Neutrophil (primary cell): Measurements from ENCODE around the gene SPANXN4.

Source experiments
- H3K27ac ChIP-seq: fragments of 200-600 bp; sonication (generic); 2 replicates; pipeline ENCODE4 v1.5.1; 2016; ENCODE audit warnings: mild to moderate bottlenecking, moderate library complexity
- H3K27me3 ChIP-seq: fragments of 200-600 bp; sonication (generic); 2 replicates; pipeline ENCODE4 v1.6.0; 2016; ENCODE audit warnings: mild to moderate bottlenecking
- H3K36me3 ChIP-seq: fragments of 200-600 bp; sonication (generic); 2 replicates; pipeline ENCODE4 v1.5.1; 2017
- H3K4me1 ChIP-seq, 2 experiments: fragments of 200-600 bp in 1 of 2; sonication (generic) in 1 of 2; 1 replicate in 1 of 2; 2 replicates in 1 of 2; pipeline versions ENCODE4 v1.5.1 to v1.6.1; 2013 to 2016; ENCODE audit warnings: low read depth in 1 of 2, low read length in 1 of 2, mild to moderate bottlenecking in 1 of 2, moderate library complexity in 1 of 2; ENCODE audit not compliant: control insufficient read depth in 1 of 2, insufficient read depth in 1 of 2
- H3K4me3 ChIP-seq, 2 experiments: fragments of 200-600 bp in 1 of 2; sonication (generic) in 1 of 2; 1 replicate in 1 of 2; 2 replicates in 1 of 2; pipeline ENCODE4 v1.5.1; 2013 to 2016; ENCODE audit warnings: low read depth in 1 of 2, low read length in 1 of 2, mild to moderate bottlenecking in 1 of 2, moderate library complexity in 1 of 2
- H3K9me3 ChIP-seq: fragments of 200-600 bp; sonication (generic); 2 replicates; pipeline ENCODE4 v1.5.1; 2016
- TF ChIP-seq, protein P1 (sequence below): fragments of 200-600 bp; sonication (generic); IDR thresholded peaks from 2 replicates; pipeline ENCODE4 v1.5.1; 2016; ENCODE audit warnings: antibody characterized with exemption

Gene SPANXN4

DNA sequence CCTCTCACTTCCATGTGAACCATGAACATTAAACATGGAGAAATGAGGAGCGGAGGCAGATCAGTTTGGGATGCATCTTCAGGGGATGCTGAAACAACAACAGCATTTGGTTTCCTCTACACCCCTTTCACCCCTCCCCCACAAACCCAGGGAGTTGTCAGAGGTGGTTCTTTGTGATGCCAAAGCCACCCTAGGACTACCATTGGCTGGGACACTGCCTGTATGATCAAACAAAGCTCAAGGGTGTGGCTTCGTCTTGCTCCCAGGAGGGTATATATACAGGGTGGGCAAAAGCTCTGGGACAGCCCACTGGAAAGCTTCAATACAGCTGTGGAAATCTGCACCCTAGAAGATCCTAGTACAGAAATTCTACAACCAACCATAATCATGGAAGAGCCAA, at the start of gene SPANXN4:
Gene SPANXN4 (plus strand): TSS at position 301 of the 400 bp plus-strand sequence. CDS start 87 bp downstream, at position 388.
- no peak within 1 kb of the TSS for H3K4me3 ChIP-seq
- no peaks in the 10 kb centered on the region for H3K27me3 ChIP-seq
- no peak within 1 kb of the TSS for H3K27ac ChIP-seq
- no peaks in the 10 kb centered on the region for H3K36me3 ChIP-seq
- no peaks in the 10 kb centered on the region for H3K9me3 ChIP-seq
- TF ChIP-seq, protein P1, sequence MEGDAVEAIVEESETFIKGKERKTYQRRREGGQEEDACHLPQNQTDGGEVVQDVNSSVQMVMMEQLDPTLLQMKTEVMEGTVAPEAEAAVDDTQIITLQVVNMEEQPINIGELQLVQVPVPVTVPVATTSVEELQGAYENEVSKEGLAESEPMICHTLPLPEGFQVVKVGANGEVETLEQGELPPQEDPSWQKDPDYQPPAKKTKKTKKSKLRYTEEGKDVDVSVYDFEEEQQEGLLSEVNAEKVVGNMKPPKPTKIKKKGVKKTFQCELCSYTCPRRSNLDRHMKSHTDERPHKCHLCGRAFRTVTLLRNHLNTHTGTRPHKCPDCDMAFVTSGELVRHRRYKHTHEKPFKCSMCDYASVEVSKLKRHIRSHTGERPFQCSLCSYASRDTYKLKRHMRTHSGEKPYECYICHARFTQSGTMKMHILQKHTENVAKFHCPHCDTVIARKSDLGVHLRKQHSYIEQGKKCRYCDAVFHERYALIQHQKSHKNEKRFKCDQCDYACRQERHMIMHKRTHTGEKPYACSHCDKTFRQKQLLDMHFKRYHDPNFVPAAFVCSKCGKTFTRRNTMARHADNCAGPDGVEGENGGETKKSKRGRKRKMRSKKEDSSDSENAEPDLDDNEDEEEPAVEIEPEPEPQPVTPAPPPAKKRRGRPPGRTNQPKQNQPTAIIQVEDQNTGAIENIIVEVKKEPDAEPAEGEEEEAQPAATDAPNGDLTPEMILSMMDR: no peak
- H3K4me1 ChIP-seq: no peaks in the 10 kb centered on the region

GRCh38 chrX:142977128-142977914, 48.4 kb upstream of the SPANXN4 start:
- H3K27ac ChIP-seq: no peak overlapping the region
- no peak overlapping the region for H3K4me3 ChIP-seq
- no peaks in the 10 kb centered on the region for H3K36me3 ChIP-seq
- H3K9me3 ChIP-seq: no peaks in the 10 kb centered on the region
- no peaks in the 10 kb centered on the region for H3K27me3 ChIP-seq
- TF ChIP-seq, protein P1: no peak
- no peaks in the 10 kb centered on the region for H3K4me1 ChIP-seq

DNA sequence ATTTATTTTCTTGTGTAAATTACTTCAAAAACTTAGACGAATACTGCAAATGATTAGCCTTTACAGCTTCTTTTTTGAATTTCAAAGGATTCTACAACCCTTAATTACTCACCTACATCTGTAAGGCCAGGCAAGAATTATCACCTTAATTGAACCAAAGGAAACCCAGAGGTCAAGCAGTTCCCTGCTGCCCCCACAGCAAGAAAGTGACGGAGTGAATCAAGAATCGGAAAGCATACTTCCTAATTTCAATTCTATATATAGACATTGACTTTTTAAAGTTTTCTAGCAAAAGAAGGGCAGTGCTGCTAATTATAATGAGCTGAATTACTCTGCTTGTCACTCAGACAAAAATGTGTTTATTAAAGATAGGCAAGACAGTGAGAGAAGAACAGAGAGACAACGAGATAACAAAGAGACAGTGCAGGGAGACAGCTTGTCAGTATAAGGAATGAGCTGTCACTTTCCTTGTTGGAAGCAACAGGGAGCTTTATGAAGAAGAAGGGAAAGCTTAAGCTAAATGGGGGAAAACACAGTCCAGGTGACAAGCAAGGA, 47.5 kb upstream of the SPANXN4 start:
- H3K4me1 ChIP-seq: no peaks in the 10 kb centered on the region
- no peaks in the 10 kb centered on the region for H3K27me3 ChIP-seq
- H3K27ac ChIP-seq: no peak overlapping the region
- TF ChIP-seq, protein P1: no peak
- no peak overlapping the region for H3K4me3 ChIP-seq
- no peaks in the 10 kb centered on the region for H3K9me3 ChIP-seq
- no peaks in the 10 kb centered on the region for H3K36me3 ChIP-seq

DNA sequence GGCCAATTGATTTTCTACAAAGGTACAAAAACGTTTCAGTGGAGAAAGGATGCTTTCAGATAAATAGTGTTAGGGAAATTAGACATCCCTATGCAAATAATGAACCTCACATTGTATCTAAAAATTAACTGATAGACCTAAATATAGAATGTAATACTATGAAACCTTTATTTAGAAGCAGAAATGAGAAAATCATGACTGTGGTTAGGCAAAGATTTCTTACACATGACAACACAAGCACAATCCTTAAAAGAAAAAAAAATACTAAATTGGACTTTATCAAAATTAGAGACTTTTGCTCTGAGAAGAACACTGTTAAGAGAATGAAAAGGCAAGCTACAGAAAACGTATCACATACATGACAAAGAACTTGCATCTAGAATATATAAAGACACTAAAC, 43.0 kb upstream of the SPANXN4 start:
- H3K9me3 ChIP-seq: no peaks in the 10 kb centered on the region
- H3K4me3 ChIP-seq: no peak overlapping the region
- H3K36me3 ChIP-seq: no peaks in the 10 kb centered on the region
- H3K4me1 ChIP-seq: no peaks in the 10 kb centered on the region
- no peak overlapping the region for H3K27ac ChIP-seq
- TF ChIP-seq, protein P1: no peak
- H3K27me3 ChIP-seq: no peaks in the 10 kb centered on the region

DNA sequence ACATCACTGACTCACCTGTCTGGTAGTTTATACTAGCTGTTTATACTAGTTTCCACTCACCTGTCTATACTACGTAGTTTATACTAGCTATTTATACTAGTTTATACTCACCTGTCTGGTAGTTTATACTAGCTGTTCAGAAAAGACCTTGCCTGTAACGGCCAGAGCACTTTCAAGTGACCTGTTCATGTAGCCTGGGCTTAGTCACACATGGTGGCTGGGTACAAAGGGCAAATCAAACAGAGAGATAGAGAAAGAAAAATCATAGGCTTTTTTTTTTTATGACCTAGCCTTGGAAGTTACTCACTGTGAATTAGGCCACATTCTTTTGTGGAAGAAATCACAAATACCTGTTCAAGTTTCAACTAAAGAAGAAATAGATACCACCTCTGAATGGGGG, 30.7 kb upstream of the SPANXN4 start:
- no peak overlapping the region for H3K27ac ChIP-seq
- H3K4me1 ChIP-seq: no peaks in the 10 kb centered on the region
- no peaks in the 10 kb centered on the region for H3K36me3 ChIP-seq
- TF ChIP-seq, protein P1: no peak
- no peaks in the 10 kb centered on the region for H3K27me3 ChIP-seq
- no peaks in the 10 kb centered on the region for H3K9me3 ChIP-seq
- no peak overlapping the region for H3K4me3 ChIP-seq
